ENCODE data around the gene TMEM131.

Gene TMEM131

GRCh38 chr2:97739020-97739892 is 256.5 kb downstream of the TMEM131 start:
- TF ChIP-seq, protein P1, sequence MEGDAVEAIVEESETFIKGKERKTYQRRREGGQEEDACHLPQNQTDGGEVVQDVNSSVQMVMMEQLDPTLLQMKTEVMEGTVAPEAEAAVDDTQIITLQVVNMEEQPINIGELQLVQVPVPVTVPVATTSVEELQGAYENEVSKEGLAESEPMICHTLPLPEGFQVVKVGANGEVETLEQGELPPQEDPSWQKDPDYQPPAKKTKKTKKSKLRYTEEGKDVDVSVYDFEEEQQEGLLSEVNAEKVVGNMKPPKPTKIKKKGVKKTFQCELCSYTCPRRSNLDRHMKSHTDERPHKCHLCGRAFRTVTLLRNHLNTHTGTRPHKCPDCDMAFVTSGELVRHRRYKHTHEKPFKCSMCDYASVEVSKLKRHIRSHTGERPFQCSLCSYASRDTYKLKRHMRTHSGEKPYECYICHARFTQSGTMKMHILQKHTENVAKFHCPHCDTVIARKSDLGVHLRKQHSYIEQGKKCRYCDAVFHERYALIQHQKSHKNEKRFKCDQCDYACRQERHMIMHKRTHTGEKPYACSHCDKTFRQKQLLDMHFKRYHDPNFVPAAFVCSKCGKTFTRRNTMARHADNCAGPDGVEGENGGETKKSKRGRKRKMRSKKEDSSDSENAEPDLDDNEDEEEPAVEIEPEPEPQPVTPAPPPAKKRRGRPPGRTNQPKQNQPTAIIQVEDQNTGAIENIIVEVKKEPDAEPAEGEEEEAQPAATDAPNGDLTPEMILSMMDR (IDR thresholded peaks at IDR 0.05; ENCODE audit: insufficient read depth, low read length, missing control alignments), result no peak
- ChIA-PET POLR2A (no interaction called here), CTCF (interaction anchor here (1.2 to 5.2 kb wide), 9 partner anchors 9 to 645 kb away, joined by 3 to 43 read pairs (median 12); no protein-coding TSS in a partner anchor)
- H3K4me3 ChIP-seq (ENCODE audit: low read depth, low read length), result no peak overlapping the region
- no peak for DNase-seq (ENCODE audit: low read depth, low spot score)

DNA sequence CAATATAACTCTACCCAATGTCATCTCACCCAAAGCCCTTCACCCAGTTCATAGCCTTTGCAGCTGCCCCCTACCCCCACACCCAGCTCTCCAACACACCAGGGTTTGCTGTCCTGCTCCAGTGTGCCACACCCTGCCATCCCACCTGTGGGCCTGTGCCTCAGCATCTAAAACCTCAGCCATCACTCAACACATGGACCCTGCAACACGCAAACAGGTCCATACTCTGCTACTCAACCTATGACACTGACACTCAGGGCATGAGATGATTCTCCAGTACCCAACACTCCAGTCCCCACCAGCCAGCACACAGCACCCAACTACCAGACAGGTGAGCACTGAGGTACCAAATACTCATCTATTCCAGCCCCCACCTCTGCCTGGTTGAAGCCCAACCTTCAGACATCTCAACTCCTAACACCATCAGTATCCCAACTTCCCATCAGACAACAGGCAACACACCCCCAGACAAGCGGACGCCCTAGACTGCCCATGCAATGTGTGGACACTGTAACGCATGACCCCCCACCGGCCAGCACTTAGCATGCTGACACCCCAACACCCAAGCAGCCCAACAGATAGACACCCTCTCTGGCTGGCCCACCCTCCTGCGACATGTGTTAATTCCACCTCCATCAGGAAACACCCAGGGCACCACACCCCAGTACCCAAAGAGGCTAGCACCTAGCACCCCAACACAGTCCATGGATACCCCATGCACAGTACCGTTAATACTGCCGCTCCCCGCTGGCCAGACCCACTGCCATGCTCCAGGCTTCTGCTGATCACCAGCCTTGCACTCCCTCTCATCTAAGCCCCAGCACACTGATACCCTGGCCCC is 257.3 kb downstream of the TMEM131 start:
- ChIA-PET CTCF (interaction anchor here (3.3 to 4.6 kb wide), 2 partner anchors 13 to 17 kb away, joined by 12 to 43 read pairs; no protein-coding TSS in a partner anchor), POLR2A (no interaction called here)
- no peak overlapping the region for H3K4me3 ChIP-seq (ENCODE audit: low read depth, low read length)
- TF ChIP-seq, protein P1 (IDR thresholded peaks at IDR 0.05; ENCODE audit: insufficient read depth, low read length, missing control alignments), result no peak
- no peak for DNase-seq (ENCODE audit: low read depth, low spot score)

- POLR2A ChIA-PET, result no interaction called here
- CTCF ChIA-PET, result no interaction called here
- H3K4me3 ChIP-seq (ENCODE audit: low read depth, low read length), result no peak overlapping the region
- no peak for DNase-seq (ENCODE audit: low read depth, low spot score)
- TF ChIP-seq, protein P1 (IDR thresholded peaks at IDR 0.05; ENCODE audit: insufficient read depth, low read length, missing control alignments), result no peak
Observed at GRCh38 chr2:97737421-97738178, 258.1 kb downstream of the TMEM131 start.

DNA sequence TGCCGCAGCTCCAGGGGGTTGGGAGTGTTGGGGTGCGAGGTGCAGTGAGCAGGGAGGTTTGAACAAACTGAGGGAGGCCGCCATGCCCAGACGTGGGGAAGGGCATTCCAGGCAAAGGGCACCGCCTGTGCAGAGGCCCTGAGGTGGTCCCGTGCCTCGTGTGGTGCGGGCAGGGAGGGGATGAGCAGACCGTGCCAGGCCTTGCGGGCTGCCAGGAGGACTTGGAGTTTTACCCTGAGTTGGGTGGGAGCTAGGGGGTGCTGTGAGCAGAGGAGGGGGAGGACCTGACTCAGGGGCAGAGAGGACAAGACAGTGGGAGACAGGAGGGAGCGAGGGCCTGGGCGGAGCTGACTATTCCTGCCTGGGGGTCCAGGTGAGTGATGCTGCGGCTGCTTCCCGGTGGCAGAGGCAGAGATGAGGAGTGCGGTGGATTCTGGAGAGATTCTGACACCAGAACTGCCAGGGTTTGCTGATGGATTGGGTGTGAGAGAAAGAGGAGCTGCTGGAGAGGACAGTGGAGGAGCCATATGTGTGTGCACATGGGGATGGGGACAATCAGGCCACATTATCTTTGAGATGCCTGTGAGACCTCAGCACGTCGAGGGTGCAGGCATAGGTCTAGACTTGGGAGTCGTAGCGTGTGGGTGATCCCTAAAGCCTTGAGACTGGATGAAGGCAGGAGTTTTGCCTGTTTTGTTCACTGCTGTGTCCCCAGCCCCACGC is 259.0 kb downstream of the TMEM131 start:
- TF ChIP-seq, protein P1 (IDR thresholded peaks at IDR 0.05; ENCODE audit: insufficient read depth, low read length, missing control alignments), result no peak
- H3K4me3 ChIP-seq (ENCODE audit: low read depth, low read length), result no peak overlapping the region
- no peak for DNase-seq (ENCODE audit: low read depth, low spot score)
- ChIA-PET POLR2A (no interaction called here), CTCF (no interaction called here)

GRCh38 chr2:97736185-97736584 is 259.6 kb downstream of the TMEM131 start:
- ChIA-PET CTCF (no interaction called here), POLR2A (no interaction called here)
- TF ChIP-seq, protein P1 (IDR thresholded peaks at IDR 0.05; ENCODE audit: insufficient read depth, low read length, missing control alignments), result no peak
- H3K4me3 ChIP-seq (ENCODE audit: low read depth, low read length), result no peak overlapping the region
- DNase-seq (ENCODE audit: low read depth, low spot score), result no peak

All from AG04449 (cell line).